DND-41 (cell line): ENCODE results near the gene PPP6R1.

Source experiments
- ATAC-seq: fragments of 200-7000 bp; cut with Tn5 transposase; 3 replicates; pipeline ENCODE4 v1.9.1; 2021; ENCODE audit warnings: low read depth; ENCODE audit not compliant: insufficient read depth
- DNase-seq: peaks from one replicate; pipeline ENCODE4 v3.0.0-alpha.2; 2020
- H2AFZ ChIP-seq: 2 replicates; pipeline ENCODE4 v1.6.0; 2012; ENCODE audit warnings: low read depth, low read length
- H3K27ac ChIP-seq: 2 replicates; pipeline ENCODE4 v1.5.1; 2012; ENCODE audit warnings: low read length, inconsistent platforms
- H3K27me3 ChIP-seq: fragments of 200-600 bp; sonication (generic); 2 replicates; pipeline ENCODE4 v1.6.0; 2012; ENCODE audit warnings: low read length, mild to moderate bottlenecking, inconsistent platforms; ENCODE audit not compliant: insufficient read depth, poor library complexity
- H3K36me3 ChIP-seq: 2 replicates; pipeline ENCODE4 v1.5.1; 2012; ENCODE audit warnings: low read length, inconsistent platforms; ENCODE audit not compliant: insufficient read depth
- H3K4me1 ChIP-seq: 2 replicates; pipeline ENCODE4 v1.5.1; 2012; ENCODE audit warnings: mild to moderate bottlenecking, low read length; ENCODE audit not compliant: insufficient read depth
- H3K4me2 ChIP-seq: 2 replicates; pipeline ENCODE4 v1.6.0; 2012; ENCODE audit warnings: mild to moderate bottlenecking, moderate library complexity, low read length, inconsistent platforms; ENCODE audit not compliant: insufficient read depth
- H3K4me3 ChIP-seq, 2 experiments: fragments of 200-600 bp in 1 of 2; shearing (Covaris generic) in 1 of 2; 2 replicates each; pipeline ENCODE4 v1.5.1; 2012 to 2016; ENCODE audit warnings: inconsistent platforms in 2 of 2, low read length in 2 of 2, mild to moderate bottlenecking in 2 of 2, low read depth in 1 of 2, moderate library complexity in 1 of 2
- H3K79me2 ChIP-seq: 2 replicates; pipeline ENCODE4 v1.6.0; 2012; ENCODE audit warnings: low read length, inconsistent platforms; ENCODE audit not compliant: insufficient read depth
- H3K9ac ChIP-seq: 2 replicates; pipeline ENCODE4 v1.6.0; 2012; ENCODE audit warnings: low read depth, mild to moderate bottlenecking, inconsistent platforms, low read length, moderate library complexity
- H3K9me3 ChIP-seq: 2 replicates; pipeline ENCODE4 v1.5.1; 2012; ENCODE audit warnings: low read length, moderate library complexity, mild to moderate bottlenecking, inconsistent platforms; ENCODE audit not compliant: insufficient read depth, severe bottlenecking
- H4K20me1 ChIP-seq: 2 replicates; pipeline ENCODE4 v1.6.0; 2012; ENCODE audit warnings: low read length; ENCODE audit not compliant: insufficient read depth
- EZH2 ChIP-seq: IDR thresholded peaks from 3 replicates; pipeline ENCODE4 v1.6.1; 2012; ENCODE audit warnings: borderline replicate concordance, low read depth, mild to moderate bottlenecking, moderate library complexity, low read length, inconsistent platforms; ENCODE audit not compliant: severe bottlenecking
- TF ChIP-seq, protein P1 (sequence below): IDR thresholded peaks from 2 replicates; pipeline ENCODE4 v1.5.1; 2012; ENCODE audit warnings: borderline replicate concordance, low read length, moderate library complexity, mild to moderate bottlenecking; ENCODE audit not compliant: poor library complexity, severe bottlenecking; ENCODE audit errors: extremely low read depth

Gene PPP6R1

DNA sequence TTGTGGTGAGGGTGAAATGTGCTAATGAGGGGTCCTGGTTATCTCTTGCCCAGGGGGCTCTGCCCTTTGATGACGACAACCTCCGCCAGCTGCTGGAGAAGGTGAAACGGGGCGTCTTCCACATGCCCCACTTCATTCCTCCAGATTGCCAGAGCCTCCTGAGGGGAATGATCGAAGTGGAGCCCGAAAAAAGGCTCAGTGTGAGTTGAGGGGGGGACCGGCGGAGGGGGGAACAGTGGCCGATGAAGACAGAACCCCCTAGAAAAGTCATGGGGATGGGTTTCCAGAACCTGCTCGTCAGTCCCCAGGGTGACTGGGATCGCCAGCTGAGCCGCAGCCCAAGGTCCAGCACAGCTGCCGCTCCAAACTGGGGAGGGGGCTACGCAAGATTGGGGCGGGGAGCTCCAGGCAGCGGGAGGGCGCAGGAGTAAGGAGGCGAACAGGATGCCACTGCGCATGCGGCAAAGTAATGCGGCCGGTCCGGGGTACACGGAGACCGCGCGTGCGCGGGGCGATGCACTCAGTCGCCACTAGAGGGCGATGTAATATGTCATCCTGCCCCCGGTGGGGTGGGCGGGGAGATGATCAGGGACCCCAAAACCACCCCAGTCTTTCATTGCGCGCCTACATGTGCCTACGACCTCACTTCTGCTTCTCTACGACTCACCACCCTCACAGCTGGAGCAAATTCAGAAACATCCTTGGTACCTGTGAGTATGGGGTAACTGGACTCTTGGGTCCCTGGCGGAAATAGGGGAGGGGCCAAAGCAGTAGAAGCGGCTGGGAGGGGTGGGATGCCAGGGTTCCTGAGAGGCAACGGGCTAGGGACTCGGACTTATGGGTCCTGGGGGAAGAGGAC lies 42.9 kb upstream of the PPP6R1 start:
- H4K20me1 ChIP-seq: no peaks in the 10 kb centered on the region
- H3K4me3 ChIP-seq: peak overlapping the region; percentile 74 to 93
- H2AFZ ChIP-seq: peak overlapping the region; percentile 99
- H3K79me2 ChIP-seq: peaks cover 14% of the 10 kb centered on the region
- DNase-seq: peak; percentile 95
- H3K9me3 ChIP-seq: no peaks in the 10 kb centered on the region
- TF ChIP-seq, protein P1, sequence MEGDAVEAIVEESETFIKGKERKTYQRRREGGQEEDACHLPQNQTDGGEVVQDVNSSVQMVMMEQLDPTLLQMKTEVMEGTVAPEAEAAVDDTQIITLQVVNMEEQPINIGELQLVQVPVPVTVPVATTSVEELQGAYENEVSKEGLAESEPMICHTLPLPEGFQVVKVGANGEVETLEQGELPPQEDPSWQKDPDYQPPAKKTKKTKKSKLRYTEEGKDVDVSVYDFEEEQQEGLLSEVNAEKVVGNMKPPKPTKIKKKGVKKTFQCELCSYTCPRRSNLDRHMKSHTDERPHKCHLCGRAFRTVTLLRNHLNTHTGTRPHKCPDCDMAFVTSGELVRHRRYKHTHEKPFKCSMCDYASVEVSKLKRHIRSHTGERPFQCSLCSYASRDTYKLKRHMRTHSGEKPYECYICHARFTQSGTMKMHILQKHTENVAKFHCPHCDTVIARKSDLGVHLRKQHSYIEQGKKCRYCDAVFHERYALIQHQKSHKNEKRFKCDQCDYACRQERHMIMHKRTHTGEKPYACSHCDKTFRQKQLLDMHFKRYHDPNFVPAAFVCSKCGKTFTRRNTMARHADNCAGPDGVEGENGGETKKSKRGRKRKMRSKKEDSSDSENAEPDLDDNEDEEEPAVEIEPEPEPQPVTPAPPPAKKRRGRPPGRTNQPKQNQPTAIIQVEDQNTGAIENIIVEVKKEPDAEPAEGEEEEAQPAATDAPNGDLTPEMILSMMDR: peak; percentile 98
- no peak for TF ChIP-seq EZH2
- H3K4me2 ChIP-seq: peak overlapping the region; percentile 92
- no peaks in the 10 kb centered on the region for H3K27me3 ChIP-seq
- ATAC-seq: peak; percentile 87
- peak overlapping the region; percentile 92 for H3K9ac ChIP-seq
- peak overlapping the region; percentile 96 for H3K27ac ChIP-seq
- peaks cover 24% of the 10 kb centered on the region for H3K36me3 ChIP-seq
- peaks cover 26% of the 10 kb centered on the region for H3K4me1 ChIP-seq

DNA sequence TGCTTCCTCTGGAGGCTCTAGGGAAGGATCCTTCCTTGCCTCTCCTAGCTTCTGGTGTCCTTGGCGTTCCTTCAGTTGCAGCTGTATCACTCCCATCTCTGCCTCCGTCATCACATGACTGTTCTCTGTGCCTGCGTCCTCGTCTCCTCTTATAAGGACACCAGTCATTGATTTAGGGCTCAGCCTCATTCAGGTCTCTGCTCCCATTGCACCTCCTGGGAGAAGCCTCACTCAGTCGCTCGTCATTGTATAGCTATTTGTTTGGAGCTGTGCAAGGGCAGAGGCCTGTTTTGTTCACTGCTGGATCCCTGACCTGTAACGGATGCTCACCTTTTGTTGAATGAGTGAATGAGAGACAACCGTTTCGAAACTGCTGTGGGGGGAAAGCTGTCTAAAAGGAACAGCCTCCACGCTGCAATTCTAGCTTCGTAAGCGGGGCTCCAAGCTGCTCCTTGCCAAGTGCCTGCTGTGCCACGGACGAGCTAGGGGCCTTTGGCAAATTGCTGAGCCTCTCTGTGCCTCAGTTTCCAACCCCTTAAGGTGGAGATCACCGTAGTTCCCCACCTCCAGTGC lies 42.2 kb upstream of the PPP6R1 start:
- peaks cover 26% of the 10 kb centered on the region for H3K4me1 ChIP-seq
- H3K4me3 ChIP-seq: 0 out of 4 replicates have a peak overlapping the region, but pooled peaks of 1 of the 2 experiments have one; percentile 93
- no peak overlapping the region; the same call in 1 of the 2 replicates for H3K27ac ChIP-seq
- TF ChIP-seq, protein P1: no peak
- no peak for TF ChIP-seq EZH2
- peak overlapping the region; percentile 92 for H3K4me2 ChIP-seq
- peak overlapping the region; percentile 99 for H2AFZ ChIP-seq
- H3K27me3 ChIP-seq: no peaks in the 10 kb centered on the region
- H3K9ac ChIP-seq: peak overlapping the region; percentile 92
- ATAC-seq: no peak
- no peaks in the 10 kb centered on the region for H3K9me3 ChIP-seq
- DNase-seq: no peak
- H4K20me1 ChIP-seq: no peaks in the 10 kb centered on the region
- H3K36me3 ChIP-seq: peaks cover 17% of the 10 kb centered on the region
- peaks cover 14% of the 10 kb centered on the region for H3K79me2 ChIP-seq

DNA sequence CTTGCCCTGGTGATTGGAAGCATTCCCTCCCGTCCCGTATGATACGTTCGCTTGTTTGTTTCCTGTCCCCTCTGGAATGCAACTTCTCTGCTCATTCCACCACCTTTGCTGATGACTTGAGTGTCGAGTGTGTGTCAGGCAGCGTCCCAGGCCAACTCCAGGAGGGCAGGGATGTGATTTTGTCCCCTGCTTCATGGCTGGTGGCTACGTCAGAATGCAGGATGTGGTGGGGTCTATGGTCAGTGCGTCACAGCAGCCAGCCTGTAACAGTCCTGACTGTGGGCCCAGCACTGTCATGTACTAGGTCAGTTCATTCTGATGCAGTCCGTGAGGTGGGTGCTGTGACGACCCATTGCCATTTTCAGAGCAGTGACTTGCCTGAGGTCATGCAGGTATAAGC lies 41.2 kb upstream of the PPP6R1 start:
- no peak for TF ChIP-seq EZH2
- TF ChIP-seq, protein P1: no peak
- ATAC-seq (no peak), DNase-seq (no peak)
- no peak overlapping the region for H3K4me2 ChIP-seq
- H3K9ac ChIP-seq: no peak overlapping the region
- no peaks in the 10 kb centered on the region for H3K9me3 ChIP-seq
- H3K36me3 ChIP-seq: peaks cover 12% of the 10 kb centered on the region; the same call in 1 of the 2 replicates
- H2AFZ ChIP-seq: no peak overlapping the region; the same call in 1 of the 2 replicates
- no peaks in the 10 kb centered on the region for H3K27me3 ChIP-seq
- H3K4me1 ChIP-seq: peaks cover 26% of the 10 kb centered on the region
- H3K27ac ChIP-seq: no peak overlapping the region
- H3K4me3 ChIP-seq: no peak overlapping the region
- no peaks in the 10 kb centered on the region for H4K20me1 ChIP-seq
- peaks cover 14% of the 10 kb centered on the region for H3K79me2 ChIP-seq
